ENCODE data around the gene UCKL1.

UCKL1 gene

GRCh38 chr20:63955827-63956663, at the start of gene UCKL1:
Gene UCKL1, minus strand, starts transcription at chr20:63956416. Its CDS starts 44 bp downstream, at chr20:63956372.
- TF ChIP-seq, protein P1, sequence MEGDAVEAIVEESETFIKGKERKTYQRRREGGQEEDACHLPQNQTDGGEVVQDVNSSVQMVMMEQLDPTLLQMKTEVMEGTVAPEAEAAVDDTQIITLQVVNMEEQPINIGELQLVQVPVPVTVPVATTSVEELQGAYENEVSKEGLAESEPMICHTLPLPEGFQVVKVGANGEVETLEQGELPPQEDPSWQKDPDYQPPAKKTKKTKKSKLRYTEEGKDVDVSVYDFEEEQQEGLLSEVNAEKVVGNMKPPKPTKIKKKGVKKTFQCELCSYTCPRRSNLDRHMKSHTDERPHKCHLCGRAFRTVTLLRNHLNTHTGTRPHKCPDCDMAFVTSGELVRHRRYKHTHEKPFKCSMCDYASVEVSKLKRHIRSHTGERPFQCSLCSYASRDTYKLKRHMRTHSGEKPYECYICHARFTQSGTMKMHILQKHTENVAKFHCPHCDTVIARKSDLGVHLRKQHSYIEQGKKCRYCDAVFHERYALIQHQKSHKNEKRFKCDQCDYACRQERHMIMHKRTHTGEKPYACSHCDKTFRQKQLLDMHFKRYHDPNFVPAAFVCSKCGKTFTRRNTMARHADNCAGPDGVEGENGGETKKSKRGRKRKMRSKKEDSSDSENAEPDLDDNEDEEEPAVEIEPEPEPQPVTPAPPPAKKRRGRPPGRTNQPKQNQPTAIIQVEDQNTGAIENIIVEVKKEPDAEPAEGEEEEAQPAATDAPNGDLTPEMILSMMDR (IDR thresholded peaks at IDR 0.05; ENCODE audit: insufficient read depth, low read depth, low read length, missing control alignments) = no peak
- H3K4me3 ChIP-seq (ENCODE audit: low read depth, low read length) = peak within 1 kb of the TSS; percentile 78
- DNase-seq (ENCODE audit: low read depth) = peak; percentile 95

DNA sequence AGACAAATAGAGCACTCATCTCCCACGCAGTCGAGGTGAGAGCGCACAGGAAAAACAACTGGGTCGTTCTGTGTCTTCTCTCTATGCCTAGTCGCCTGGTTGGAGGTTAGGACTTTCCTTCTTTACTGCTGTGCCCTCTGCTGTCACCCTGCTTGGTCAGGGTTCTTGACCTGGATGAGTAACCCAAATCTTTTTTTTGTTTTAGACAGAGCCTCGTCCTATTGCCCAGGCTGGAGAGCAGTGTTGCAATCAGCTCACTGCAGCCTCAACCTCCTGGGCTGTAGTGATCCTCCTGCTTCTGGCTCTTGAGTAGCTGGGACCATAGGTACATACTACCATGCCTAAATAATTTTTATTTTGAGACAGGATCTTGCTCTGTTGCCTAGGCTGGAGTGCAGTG, 49.2 kb upstream of the UCKL1 start:
- TF ChIP-seq, protein P1 (IDR thresholded peaks at IDR 0.05; ENCODE audit: insufficient read depth, low read depth, low read length, missing control alignments) = no peak
- H3K4me3 ChIP-seq (ENCODE audit: low read depth, low read length) = no peak overlapping the region
- DNase-seq (ENCODE audit: low read depth) = no peak

DNA sequence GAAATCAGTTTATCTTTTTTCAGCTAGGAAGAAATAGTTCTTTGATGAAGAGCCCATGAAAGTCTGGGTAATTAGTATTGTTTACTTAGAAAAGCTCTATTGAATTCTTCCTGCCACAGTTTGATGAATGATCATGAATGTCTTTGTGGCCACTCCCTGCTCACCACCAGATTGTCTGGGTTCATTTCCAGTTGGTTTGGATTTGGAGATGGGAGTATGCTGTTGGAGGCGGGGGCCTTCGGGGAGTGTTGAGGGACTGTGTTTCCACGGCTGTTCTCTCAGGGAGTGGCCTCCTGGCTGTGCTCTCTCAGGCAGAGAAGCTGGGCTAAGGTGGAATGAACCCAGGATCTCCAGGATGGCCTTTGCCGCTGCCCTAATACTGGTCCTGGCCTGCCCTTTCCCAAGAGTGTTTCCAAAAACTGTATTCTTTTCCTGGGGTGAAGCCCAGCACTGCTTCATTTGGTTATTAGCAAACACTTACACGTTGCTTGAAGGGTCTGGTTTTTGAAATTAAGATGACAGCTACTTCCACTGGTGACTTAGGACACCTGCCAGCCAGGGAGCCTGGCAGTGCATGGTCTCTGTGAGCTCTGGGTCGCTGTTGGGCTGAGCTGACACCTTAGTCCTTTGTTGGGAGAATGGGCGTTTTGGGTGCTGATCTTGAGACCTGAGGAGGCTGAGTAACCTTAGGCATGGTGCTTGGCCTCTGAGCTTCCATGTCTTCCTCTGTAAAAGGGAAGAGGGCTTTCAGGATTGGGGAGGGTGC, 47.9 kb upstream of the UCKL1 start:
- TF ChIP-seq, protein P1 (IDR thresholded peaks at IDR 0.05; ENCODE audit: insufficient read depth, low read depth, low read length, missing control alignments) = no peak
- DNase-seq (ENCODE audit: low read depth) = no peak
- H3K4me3 ChIP-seq (ENCODE audit: low read depth, low read length) = no peak overlapping the region

GRCh38 chr20:64001607-64002011, 45.4 kb upstream of the UCKL1 start:
- H3K4me3 ChIP-seq (ENCODE audit: low read depth, low read length) = no peak overlapping the region
- no peak for DNase-seq (ENCODE audit: low read depth)
- TF ChIP-seq, protein P1 (IDR thresholded peaks at IDR 0.05; ENCODE audit: insufficient read depth, low read depth, low read length, missing control alignments) = no peak

- no peak overlapping the region for H3K4me3 ChIP-seq (ENCODE audit: low read depth, low read length)
- TF ChIP-seq, protein P1 (IDR thresholded peaks at IDR 0.05; ENCODE audit: insufficient read depth, low read depth, low read length, missing control alignments) = no peak
- DNase-seq (ENCODE audit: low read depth) = no peak
These were observed 44.7 kb upstream of the UCKL1 start for GRCh38 chr20:64000906-64001305.

- no peak for DNase-seq (ENCODE audit: low read depth)
- H3K4me3 ChIP-seq (ENCODE audit: low read depth, low read length) = no peak overlapping the region
- TF ChIP-seq, protein P1 (IDR thresholded peaks at IDR 0.05; ENCODE audit: insufficient read depth, low read depth, low read length, missing control alignments) = no peak
These were observed 26.7 kb upstream of the UCKL1 start for GRCh38 chr20:63982937-63983336.
